CD4-positive, alpha-beta T cell treated with Interleukin-17A for 4 hours (primary cell): Measurements from ENCODE around the gene AZU1.
"Not testable (repeated sequence)": the region's sequence is repeated elsewhere in the genome, so short reads cannot be mapped to it uniquely, and the experiment has no call there.

ENCODE experiments used
- DNase-seq: peaks from one replicate; pipeline ENCODE4 v3.0.0-alpha.2; 2020; ENCODE audit warnings: mixed read lengths

Gene AZU1

DNA sequence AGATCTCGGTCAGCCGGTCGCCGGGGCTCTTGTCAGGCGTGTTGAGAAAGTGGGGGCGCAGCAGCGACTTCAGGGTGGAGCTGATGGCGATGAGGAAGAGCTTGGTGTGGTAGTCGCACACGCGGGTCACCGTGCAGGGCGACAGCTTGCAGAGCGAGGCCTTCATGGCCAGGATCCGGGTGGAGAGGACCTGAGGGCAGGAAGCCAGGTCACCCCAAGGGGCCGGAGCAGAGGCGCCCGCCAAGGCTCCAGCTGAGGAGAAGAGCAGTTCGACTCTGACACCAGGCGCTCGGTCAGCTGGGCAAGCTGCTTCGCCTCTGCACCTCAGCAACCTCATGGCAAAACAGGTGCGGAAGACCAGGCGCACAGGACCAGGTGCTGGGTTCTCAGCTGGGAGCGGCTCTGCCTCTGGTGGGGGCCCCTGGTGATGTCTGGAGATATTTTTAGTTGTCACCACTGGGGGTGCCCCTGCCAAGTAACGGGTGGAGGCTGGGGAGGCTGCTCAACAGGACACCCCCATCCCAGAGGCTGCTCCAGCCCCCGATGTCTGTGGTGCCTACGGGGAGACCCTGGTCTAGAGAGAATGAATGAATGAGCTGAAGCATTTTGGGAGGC is 47.7 kb downstream of the AZU1 start:
- peak; percentile 14 for DNase-seq

DNA sequence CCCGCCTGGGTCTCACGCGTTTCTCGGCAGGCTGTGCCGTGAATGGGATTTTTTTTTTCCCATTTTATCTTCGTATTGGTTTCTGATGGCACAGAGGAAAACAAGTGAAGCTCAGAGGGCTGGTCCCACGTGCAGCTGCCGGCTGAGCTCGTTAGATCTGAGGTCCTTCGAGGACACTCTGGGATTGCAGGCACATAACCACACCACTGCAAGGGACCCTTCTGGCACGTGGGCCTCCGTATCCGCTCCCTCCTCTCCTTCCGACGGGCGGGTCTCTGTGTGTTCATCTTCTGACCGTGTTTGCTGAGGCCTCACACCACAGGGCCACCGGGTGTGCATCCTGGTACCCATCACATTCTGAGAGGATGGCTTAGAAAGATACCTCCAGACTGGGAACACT is 48.5 kb downstream of the AZU1 start:
- DNase-seq: no peak

DNA sequence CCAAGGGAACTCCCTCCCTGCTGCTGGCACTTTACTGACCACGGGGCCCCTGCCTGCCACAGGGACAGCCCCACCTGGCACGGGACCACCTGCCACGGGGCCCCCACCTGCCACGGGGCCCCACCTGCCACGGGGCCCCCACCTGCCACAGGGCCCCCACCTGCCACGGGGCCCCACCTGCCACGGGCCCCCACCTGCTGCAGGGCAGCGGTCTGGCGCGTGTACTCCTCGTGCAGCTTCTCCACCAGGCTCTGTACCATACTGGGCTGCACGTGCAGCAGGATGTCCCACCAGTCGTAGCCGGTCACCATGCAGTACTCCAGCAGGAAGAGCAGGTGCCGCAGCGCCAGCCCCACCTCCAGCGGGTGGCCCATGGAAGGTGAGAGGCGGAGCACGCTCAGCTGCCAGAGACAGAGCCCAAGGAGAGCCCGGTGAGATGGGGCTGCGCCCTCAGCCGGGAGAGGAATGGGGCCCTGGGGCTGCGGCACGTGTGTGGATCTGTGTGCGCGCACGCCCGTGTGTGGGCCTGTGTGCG is 49.2 kb downstream of the AZU1 start:
- DNase-seq: no peak

DNA sequence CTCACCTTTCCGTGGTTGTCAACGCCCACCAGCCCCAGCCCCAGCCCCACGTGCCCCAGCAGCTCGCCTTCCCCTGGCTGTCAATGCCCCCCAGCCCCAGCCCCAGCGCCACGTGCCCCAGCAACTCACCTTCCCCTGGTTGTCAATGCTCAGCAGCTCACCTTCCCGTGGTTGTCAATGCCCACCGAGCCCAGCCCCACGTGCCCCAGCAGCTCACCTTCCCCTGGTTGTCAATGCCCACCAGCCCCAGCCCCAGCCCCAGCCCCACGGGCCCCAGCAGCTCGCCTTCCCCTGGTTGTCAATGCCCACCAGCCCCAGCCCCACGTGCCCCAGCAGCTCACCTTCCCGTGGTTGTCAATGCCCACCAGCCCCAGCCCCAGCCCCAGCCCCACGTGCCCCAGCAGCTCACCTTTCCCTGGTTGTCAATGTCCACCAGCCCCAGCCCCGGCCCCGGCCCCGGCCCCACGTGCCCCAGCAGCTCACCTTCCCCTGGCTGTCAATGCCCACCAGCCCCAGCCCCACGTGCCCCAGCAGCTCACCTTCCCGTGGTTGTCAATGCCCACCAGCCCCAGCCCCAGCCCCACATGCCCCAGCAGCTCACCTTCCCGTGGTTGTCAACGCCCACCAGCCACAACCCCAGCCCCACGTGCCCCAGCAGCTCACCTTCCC is 50.5 kb downstream of the AZU1 start:
- not testable (repeated sequence) for DNase-seq

DNA sequence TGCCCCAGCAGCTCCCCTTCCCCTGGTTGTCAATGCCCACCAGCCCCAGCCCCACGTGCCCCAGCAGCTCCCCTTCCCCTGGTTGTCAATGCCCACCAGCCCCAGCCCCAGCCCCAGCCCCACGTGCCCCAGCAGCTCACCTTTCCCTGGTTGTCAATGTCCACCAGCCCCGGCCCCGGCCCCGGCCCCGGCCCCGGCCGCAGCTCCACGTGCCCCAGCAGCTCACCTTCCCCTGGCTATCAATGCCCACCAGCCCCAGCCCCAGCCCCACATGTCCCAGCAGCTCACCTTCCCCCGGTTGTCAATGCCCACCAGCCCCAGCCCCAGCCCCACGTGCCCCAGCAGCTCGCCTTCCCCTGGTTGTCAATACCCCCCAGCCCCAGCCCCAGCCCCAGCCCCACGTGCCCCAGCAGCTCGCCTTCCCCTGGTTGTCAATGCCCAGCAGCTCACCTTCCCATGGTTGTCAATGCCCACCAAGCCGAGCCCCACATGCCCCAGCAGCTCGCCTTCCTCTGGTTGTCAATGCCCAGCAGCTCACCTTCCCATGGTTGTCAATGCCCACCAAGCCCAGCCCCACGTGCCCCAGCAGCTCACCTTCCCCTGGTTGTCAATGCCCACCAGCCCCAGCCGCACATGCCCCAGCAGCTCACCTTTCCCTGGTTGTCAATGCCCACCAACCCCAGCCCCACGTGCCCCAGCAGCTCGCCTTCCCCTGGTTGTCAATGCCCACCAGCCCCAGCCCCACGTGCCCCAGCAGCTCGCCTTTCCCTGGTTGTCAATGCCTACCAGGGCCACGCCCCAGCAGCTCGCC is 51.3 kb downstream of the AZU1 start:
- DNase-seq: not testable (repeated sequence)

GRCh38 chr19:879711-880438 is 52.2 kb downstream of the AZU1 start:
- DNase-seq: no peak
